NCI-H1694 (cell line): ENCODE measurements around the gene SUPT6H.

Experiments used
- DNase-seq: peaks from one replicate; lab custom pipeline; 2025; lab: John Stamatoyannopoulos, UW

SUPT6H gene

GRCh38 chr17:28737770-28738679, 76.0 kb downstream of the SUPT6H start:
- no peak for DNase-seq

GRCh38 chr17:28738680-28739384, 76.8 kb downstream of the SUPT6H start:
- DNase-seq, result no peak

GRCh38 chr17:28740406-28741357, 78.7 kb downstream of the SUPT6H start:
- no peak for DNase-seq

- no peak for DNase-seq
These were observed 79.6 kb downstream of the SUPT6H start for GRCh38 chr17:28741358-28742349.

GRCh38 chr17:28743243-28744103, 81.5 kb downstream of the SUPT6H start, which contains the start of gene TRAF4:
TRAF4 (plus strand) TSS chr17:28744011; CDS start chr17:28744113, 102 bp downstream.
- DNase-seq, result peak; percentile 42

- DNase-seq, result no peak
These were observed 82.3 kb downstream of the SUPT6H start for GRCh38 chr17:28744104-28744971.

GRCh38 chr17:28744972-28745785, 83.2 kb downstream of the SUPT6H start:
- DNase-seq, result no peak

GRCh38 chr17:28745786-28746411, 83.9 kb downstream of the SUPT6H start:
- no peak for DNase-seq

- DNase-seq, result peak; percentile 81
These were observed 84.6 kb downstream of the SUPT6H start for GRCh38 chr17:28746611-28747050.

- peak; percentile 66 for DNase-seq
These were observed 85.2 kb downstream of the SUPT6H start for GRCh38 chr17:28747051-28747691.

GRCh38 chr17:28747801-28748750, 86.1 kb downstream of the SUPT6H start:
- DNase-seq, result no peak

GRCh38 chr17:28748852-28749515, 87.0 kb downstream of the SUPT6H start:
- no peak for DNase-seq

- DNase-seq, result no peak
These were observed 87.6 kb downstream of the SUPT6H start for GRCh38 chr17:28749516-28750177.
